GM13977 (cell line): ENCODE data around the gene CDH4.

Experiments used
- DNase-seq: peaks from one replicate; pipeline ENCODE4 v3.0.0; 2012; ENCODE audit warnings: low spot score
- in situ Hi-C: fragments of 300-500 bp; cut with MboI; formaldehyde crosslinking; loops from one replicate; pipeline ENCODE4 v1.12.0; 2022; ENCODE audit warnings: low sequenced_read_pairs, low pct_unique_long_range_greater_than_20kb, mixed read lengths, inconsistent platforms; ENCODE audit not compliant: unreplicated experiment
- TF ChIP-seq, protein P1 (sequence below): IDR thresholded peaks from 2 replicates; pipeline ENCODE4 v1.5.1; 2012; ENCODE audit warnings: mild to moderate bottlenecking, control low read depth; ENCODE audit not compliant: insufficient read depth; ENCODE audit errors: extremely low read depth, missing control alignments

CDH4 gene

DNA sequence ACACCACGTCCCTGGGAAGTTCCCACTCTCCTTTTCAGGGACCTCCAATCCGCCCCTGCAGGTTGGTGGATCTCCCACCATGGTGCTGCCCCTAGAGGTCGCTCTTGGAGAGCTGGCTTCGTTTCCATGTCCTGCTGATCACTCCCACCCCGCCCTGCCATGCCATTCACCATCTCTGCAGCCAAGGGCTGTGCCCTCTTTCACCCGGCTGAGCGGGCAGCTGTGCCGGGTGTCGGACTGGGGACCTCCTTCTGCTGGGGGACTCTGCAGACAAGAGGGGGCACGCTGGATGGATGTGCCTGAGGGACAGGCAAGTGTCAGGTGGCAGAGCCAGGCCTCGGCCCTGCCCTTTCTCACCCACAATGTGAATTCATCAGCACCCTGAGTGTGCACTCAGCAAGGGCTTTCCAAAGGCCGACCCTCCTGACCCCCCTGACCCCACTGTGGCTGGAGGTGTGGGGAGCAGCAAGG is 347.0 kb downstream of the CDH4 start:
- in situ Hi-C loops, result no loop called here
- no peak for DNase-seq

DNA sequence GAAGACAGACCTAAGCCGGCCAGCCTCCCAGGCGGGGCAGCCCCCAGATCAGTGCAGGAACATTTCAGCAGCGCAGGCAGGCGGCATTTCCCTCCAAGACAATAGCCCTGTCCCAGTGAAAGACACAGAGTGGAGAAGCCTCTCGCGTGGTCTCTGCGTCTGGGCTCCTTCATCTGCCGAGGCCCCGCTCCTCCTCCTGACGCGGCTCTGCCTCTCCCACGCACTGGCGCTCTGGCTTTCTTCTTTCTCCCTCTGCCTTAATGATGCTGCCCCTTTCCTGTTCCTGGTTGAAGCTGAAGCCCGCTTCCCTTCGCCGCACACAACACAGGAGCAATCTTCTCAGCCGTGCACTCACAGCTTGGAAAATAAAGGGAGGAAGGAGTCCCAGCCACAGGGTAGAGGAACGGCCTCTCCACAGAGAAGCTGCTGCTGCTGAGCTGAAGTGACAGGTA is 347.5 kb downstream of the CDH4 start:
- in situ Hi-C loops, result no loop called here
- no peak for DNase-seq
- TF ChIP-seq, protein P1, sequence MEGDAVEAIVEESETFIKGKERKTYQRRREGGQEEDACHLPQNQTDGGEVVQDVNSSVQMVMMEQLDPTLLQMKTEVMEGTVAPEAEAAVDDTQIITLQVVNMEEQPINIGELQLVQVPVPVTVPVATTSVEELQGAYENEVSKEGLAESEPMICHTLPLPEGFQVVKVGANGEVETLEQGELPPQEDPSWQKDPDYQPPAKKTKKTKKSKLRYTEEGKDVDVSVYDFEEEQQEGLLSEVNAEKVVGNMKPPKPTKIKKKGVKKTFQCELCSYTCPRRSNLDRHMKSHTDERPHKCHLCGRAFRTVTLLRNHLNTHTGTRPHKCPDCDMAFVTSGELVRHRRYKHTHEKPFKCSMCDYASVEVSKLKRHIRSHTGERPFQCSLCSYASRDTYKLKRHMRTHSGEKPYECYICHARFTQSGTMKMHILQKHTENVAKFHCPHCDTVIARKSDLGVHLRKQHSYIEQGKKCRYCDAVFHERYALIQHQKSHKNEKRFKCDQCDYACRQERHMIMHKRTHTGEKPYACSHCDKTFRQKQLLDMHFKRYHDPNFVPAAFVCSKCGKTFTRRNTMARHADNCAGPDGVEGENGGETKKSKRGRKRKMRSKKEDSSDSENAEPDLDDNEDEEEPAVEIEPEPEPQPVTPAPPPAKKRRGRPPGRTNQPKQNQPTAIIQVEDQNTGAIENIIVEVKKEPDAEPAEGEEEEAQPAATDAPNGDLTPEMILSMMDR, result no peak

More for the DNA sequence above, 347.0 kb downstream of the CDH4 start:
- TF ChIP-seq, protein P1, result no peak

DNA sequence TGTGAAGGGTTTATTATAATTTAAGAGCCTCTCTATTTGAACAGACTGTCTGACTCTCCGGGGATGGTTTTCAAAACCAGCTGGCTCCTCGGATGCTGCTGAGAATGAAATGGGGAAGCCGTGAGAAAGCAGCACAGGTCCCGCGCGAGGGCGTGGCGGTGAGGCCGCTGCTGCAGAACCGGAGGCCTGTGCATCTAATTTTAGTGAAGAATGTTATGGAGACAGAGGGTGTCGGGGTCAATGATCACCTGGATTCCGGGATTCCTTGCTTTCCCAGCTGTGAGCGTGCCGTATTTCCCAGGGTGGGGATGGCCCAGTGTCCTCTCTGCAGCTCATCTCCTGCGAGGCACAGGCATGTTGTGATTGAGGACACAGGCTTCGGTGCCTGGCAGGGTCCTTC is 348.0 kb downstream of the CDH4 start:
- no peak for DNase-seq
- TF ChIP-seq, protein P1, result no peak
- in situ Hi-C loops, result no loop called here

DNA sequence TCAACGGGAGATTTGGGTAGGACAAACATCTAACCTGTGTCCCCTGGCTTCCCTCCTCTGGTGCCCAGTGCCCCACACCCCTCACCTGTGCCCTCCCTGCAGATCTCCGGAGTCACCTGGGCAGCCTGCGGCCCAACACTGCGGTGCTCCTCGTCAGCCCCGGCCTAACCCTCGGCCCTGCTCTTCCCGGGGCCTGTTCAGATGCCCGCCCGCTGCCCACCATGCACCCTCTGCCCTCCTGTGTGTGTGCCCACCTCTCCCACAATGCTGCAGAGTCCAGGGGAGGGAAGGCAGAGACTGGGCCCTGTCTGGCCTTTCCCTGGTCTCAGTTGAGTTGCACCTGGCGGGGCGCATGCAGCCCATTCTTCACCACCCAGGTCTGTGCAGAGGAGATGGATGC is 349.3 kb downstream of the CDH4 start:
- TF ChIP-seq, protein P1, result no peak
- no peak for DNase-seq
- in situ Hi-C loops, result no loop called here

DNA sequence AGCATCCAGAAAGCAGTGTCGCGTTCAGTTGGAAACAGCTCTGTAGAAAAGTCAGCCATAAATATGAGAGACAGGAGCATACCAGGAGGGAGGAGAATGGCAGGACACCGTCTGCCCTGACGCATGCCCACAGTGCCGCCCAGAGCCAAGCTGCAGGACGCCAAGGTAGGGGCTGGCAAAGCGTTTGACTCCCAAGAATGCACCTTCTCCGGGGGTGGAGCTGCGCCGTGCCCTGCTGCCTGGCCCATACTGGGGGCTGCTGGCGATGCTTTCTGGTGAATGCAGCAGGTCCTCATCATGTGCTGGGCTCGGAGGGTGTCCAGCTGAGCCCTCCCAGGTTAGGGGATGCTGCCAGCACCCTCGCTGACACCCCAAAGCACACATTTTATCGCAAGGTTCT is 349.8 kb downstream of the CDH4 start:
- TF ChIP-seq, protein P1, result no peak

DNA sequence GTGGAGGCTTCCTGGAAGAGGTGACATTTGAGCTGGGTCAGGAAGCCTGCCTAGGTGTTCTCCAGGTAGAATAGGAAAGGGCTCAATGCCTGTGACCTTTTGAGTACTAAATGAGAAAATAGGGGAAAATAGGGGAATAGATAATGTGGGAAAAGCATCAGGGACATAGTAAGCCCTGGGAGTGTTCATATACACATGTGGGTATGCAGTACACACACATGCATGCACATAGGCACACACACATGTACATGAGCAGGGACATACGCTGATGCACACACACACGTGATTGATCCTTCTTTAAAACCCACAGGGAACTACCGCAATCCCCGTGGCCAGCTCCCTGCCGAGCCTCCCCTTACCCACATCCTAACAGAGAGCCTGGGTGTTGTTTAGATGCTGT is 351.7 kb downstream of the CDH4 start:
- in situ Hi-C loops, result no loop called here
- DNase-seq, result no peak
- TF ChIP-seq, protein P1, result no peak

More for the DNA sequence above, 349.8 kb downstream of the CDH4 start:
- in situ Hi-C loops, result no loop called here
- no peak for DNase-seq

DNA sequence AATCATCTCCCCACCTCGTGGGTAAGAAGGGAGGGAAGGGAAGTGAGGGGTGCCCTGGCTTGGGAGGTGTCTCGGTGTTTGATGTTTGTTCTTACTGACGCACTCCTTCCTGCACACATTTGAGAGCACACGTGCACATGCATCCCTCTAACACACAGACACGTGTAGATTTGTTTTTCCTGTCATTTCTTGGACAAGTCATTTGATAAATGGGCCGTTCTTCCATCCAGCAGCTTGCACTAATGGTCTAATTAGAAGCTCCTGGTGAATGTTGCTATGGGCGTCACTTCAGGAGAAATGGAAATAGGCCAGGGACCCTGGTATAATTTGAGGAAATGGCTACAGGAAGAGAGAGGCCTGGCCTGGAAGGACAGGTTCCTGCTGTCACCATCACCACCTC is 352.5 kb downstream of the CDH4 start:
- TF ChIP-seq, protein P1, result no peak
- in situ Hi-C loops, result no loop called here
- no peak for DNase-seq
